Measurements from ENCODE around the gene GAS5. TPM values are rescaled to one million over a fixed set of nuclear protein-coding genes. Genes with fewer than 3 reads are reported as not detected.

GAS5 gene
- total RNA-seq, 1 experiment from 2014 or later, result 503 TPM

GRCh38 chr1:173871500-173871899 is 3.7 kb upstream of the GAS5 start:
- H3K27ac ChIP-seq (ENCODE audit: low read depth, low read length, poor library complexity, severe bottlenecking), result no peak overlapping the region

GRCh38 chr1:173871091-173871490 is 3.3 kb upstream of the GAS5 start:
- Histone ChIP-seq H3K27ac (ENCODE audit: low read depth, low read length, poor library complexity, severe bottlenecking) (no peak overlapping the region), H3K9me3 (ENCODE audit: low read depth, low read length, poor library complexity, severe bottlenecking) (no peaks in the 10 kb centered on the region), H3K4me3 (ENCODE audit: low read depth, low read length, poor library complexity, severe bottlenecking) (no peak overlapping the region), H3K27me3 (replicated peaks; ENCODE audit: insufficient read depth, low read depth, low read length, poor library complexity) (no peaks in the 10 kb centered on the region), H3K4me1 (ENCODE audit: insufficient read depth, low read length, poor library complexity, severe bottlenecking) (peaks cover 22% of the 10 kb centered on the region), H3K36me3 (ENCODE audit: insufficient read depth, low read length, poor library complexity, severe bottlenecking) (peaks cover 30% of the 10 kb centered on the region)
- DNase-seq (ENCODE audit: low spot score), result no peak
- BruUV-seq (replicated peaks), result no TSS peak
- intact Hi-C loops (cut with micrococcal nuclease; ENCODE audit: unreplicated experiment), result no loop called here
- ChIA-PET CTCF (no interaction called here), POLR2A (ENCODE audit: low non-redundant PET) (no interaction called here)
- no peak for TF ChIP-seq EZH2 (IDR thresholded peaks at IDR 0.05; ENCODE audit: borderline replicate concordance, low read depth, low read length, poor library complexity, severe bottlenecking)
- no peak for TF ChIP-seq CTCF (conservative IDR thresholded peaks at IDR 0.05; ENCODE audit: low read depth, low read length)

More at GRCh38 chr1:173871500-173871899, 3.7 kb upstream of the GAS5 start:
- intact Hi-C loops (cut with micrococcal nuclease; ENCODE audit: unreplicated experiment), result no loop called here
- DNase-seq (ENCODE audit: low spot score), result no peak
- CTCF ChIA-PET, result no interaction called here
- peaks cover 22% of the 10 kb centered on the region for H3K4me1 ChIP-seq (ENCODE audit: insufficient read depth, low read length, poor library complexity, severe bottlenecking)
- TF ChIP-seq EZH2 (IDR thresholded peaks at IDR 0.05; ENCODE audit: borderline replicate concordance, low read depth, low read length, poor library complexity, severe bottlenecking) (no peak), CTCF (conservative IDR thresholded peaks at IDR 0.05; ENCODE audit: low read depth, low read length) (no peak)
- H3K9me3 ChIP-seq (ENCODE audit: low read depth, low read length, poor library complexity, severe bottlenecking), result no peaks in the 10 kb centered on the region
- no peak overlapping the region for H3K4me3 ChIP-seq (ENCODE audit: low read depth, low read length, poor library complexity, severe bottlenecking)
- no TSS peak for BruUV-seq (replicated peaks)
- no peaks in the 10 kb centered on the region for H3K27me3 ChIP-seq (replicated peaks; ENCODE audit: insufficient read depth, low read depth, low read length, poor library complexity)
- H3K36me3 ChIP-seq (ENCODE audit: insufficient read depth, low read length, poor library complexity, severe bottlenecking), result peaks cover 28% of the 10 kb centered on the region
- POLR2A ChIA-PET (ENCODE audit: low non-redundant PET), result no interaction called here

GRCh38 chr1:173870252-173871075 is 2.7 kb upstream of the GAS5 start:
- no TSS peak for BruUV-seq (replicated peaks)
- CTCF ChIA-PET, result no interaction called here
- Histone ChIP-seq H3K4me1 (ENCODE audit: insufficient read depth, low read length, poor library complexity, severe bottlenecking) (peaks cover 22% of the 10 kb centered on the region), H3K9me3 (ENCODE audit: low read depth, low read length, poor library complexity, severe bottlenecking) (no peaks in the 10 kb centered on the region), H3K4me3 (ENCODE audit: low read depth, low read length, poor library complexity, severe bottlenecking) (peak overlapping the region; percentile 76), H3K27me3 (replicated peaks; ENCODE audit: insufficient read depth, low read depth, low read length, poor library complexity) (no peaks in the 10 kb centered on the region), H3K36me3 (ENCODE audit: insufficient read depth, low read length, poor library complexity, severe bottlenecking) (peaks cover 36% of the 10 kb centered on the region), H3K27ac (ENCODE audit: low read depth, low read length, poor library complexity, severe bottlenecking) (no peak overlapping the region)
- intact Hi-C loops (cut with micrococcal nuclease; ENCODE audit: unreplicated experiment), result no loop called here
- POLR2A ChIA-PET (ENCODE audit: low non-redundant PET), result no interaction called here
- no peak for TF ChIP-seq CTCF (conservative IDR thresholded peaks at IDR 0.05; ENCODE audit: low read depth, low read length)
- no peak for TF ChIP-seq EZH2 (IDR thresholded peaks at IDR 0.05; ENCODE audit: borderline replicate concordance, low read depth, low read length, poor library complexity, severe bottlenecking)
- no peak for DNase-seq (ENCODE audit: low spot score)
